ENCODE data around the gene DRG2. TPM values are rescaled to one million over a fixed set of nuclear protein-coding genes. Genes with fewer than 3 reads are reported as not detected.

Gene DRG2
- total and polyA plus RNA-seq, 2 of the 13 experiments (the other 11 are each of a cell fraction or from before 2014, with no cell fraction given), result 20.1 to 26.6 TPM

GRCh38 chr17:18109935-18110485 is 22.3 kb downstream of the DRG2 start:
- Histone ChIP-seq H3K4me1 (ENCODE audit: insufficient read depth, low read length) (peaks cover 23% of the 10 kb centered on the region), H3K9me3 (ENCODE audit: low read length) (no peaks in the 10 kb centered on the region), H3K27ac (ENCODE audit: extremely low read length, insufficient read depth, low read length) (no peak overlapping the region), H2AFZ (ENCODE audit: low read length) (no peak overlapping the region), H3K36me3 (replicated peaks in 1 of 2; ENCODE audit: control insufficient read depth in 1 of 2, insufficient read depth in 2 of 2, low read length in 2 of 2) (peaks cover 0 to 1% of the 10 kb centered on the region in 2 experiments; a peak in 1 of 5 replicates), H3K4me2 (ENCODE audit: low read depth, low read length) (no peak overlapping the region), H3K4me3 (replicated peaks in 1 of 3; ENCODE audit: insufficient read depth in 1 of 3, low read depth in 2 of 3, low read length in 3 of 3) (no peak overlapping the region), H3K27me3 (ENCODE audit: control insufficient read depth in 1 of 2, insufficient read depth in 2 of 2, low read length in 2 of 2) (no peaks in the 10 kb centered on the region), H3K79me2 (ENCODE audit: insufficient read depth, low read length) (no peaks in the 10 kb centered on the region), H3K9ac (ENCODE audit: insufficient read depth, low read depth, low read length) (no peak overlapping the region), H4K20me1 (ENCODE audit: insufficient read depth, low read length) (no peaks in the 10 kb centered on the region)
- POLR2A ChIA-PET, result no interaction called here
- FAIRE-seq (no peak), ATAC-seq (no peak), DNase-seq (ENCODE audit: low spot score) (no peak)
- no peak for TF ChIP-seq BCLAF1 (IDR thresholded peaks at IDR 0.05)
- no peak for TF ChIP-seq E2F5 (CRISPR knock-in tag; conservative IDR thresholded peaks at IDR 0.05)
- TF ChIP-seq SATB2 (CRISPR knock-in tag; IDR thresholded peaks at IDR 0.05), result no peak
- TF ChIP-seq ZNF503 (CRISPR knock-in tag; IDR thresholded peaks at IDR 0.05), result no peak
- TF ChIP-seq SMARCE1 (IDR thresholded peaks at IDR 0.05; ENCODE audit: borderline replicate concordance), result no peak
- TF ChIP-seq ZBTB25 (CRISPR knock-in tag; IDR thresholded peaks at IDR 0.05), result no peak
- in situ Hi-C loops (cut with HindIII; ENCODE audit: extremely low pct_ligation_motif_present, low pct_unique_long_range_greater_than_20kb) (loop anchor here (25.0 kb wide), 1 partner anchor 98 kb away; no protein-coding TSS in a partner anchor), intact Hi-C loops (cut with micrococcal nuclease; ENCODE audit: unreplicated experiment) (no loop called here)
- CTCF ChIA-PET (ENCODE audit: low intra/inter-chr PET ratio, low total read pairs), result no interaction called here
- BruUV-seq (replicated peaks), result no TSS peak
- WGBS (ENCODE audit: low lambda C conversion rate), result 82% methylated on average over 10 of the region's 10 CpGs

All from HepG2 (cell line).